Measurements from ENCODE around the gene IGFBPL1. TPM values are rescaled to one million over a fixed set of nuclear protein-coding genes. Genes with fewer than 3 reads are reported as not detected.

IGFBPL1 gene
- total RNA-seq, 1 experiment from 2014 or later, result 0.26 TPM

- no peak for DNase-seq (ENCODE audit: low read depth)
Measured at GRCh38 chr9:38432922-38433510, 8.8 kb upstream of the IGFBPL1 start.

- no peak for DNase-seq (ENCODE audit: low read depth)
Measured at GRCh38 chr9:38431116-38431515, 6.9 kb upstream of the IGFBPL1 start.

- no peak for DNase-seq (ENCODE audit: low read depth)
Measured at GRCh38 chr9:38428062-38428461, 3.8 kb upstream of the IGFBPL1 start.

- DNase-seq (ENCODE audit: low read depth), result no peak
Measured at GRCh38 chr9:38424918-38425317, 664 bp upstream of the IGFBPL1 start.

- no peak for DNase-seq (ENCODE audit: low read depth)
Measured at GRCh38 chr9:38423273-38423972, 831 bp downstream of the IGFBPL1 start.

GRCh38 chr9:38422555-38423260 is 1.5 kb downstream of the IGFBPL1 start:
- DNase-seq (ENCODE audit: low read depth), result no peak

- DNase-seq (ENCODE audit: low read depth), result no peak
Measured at GRCh38 chr9:38421498-38422211, 2.6 kb downstream of the IGFBPL1 start.

- DNase-seq (ENCODE audit: low read depth), result no peak
Measured at GRCh38 chr9:38419181-38419580, 5.1 kb downstream of the IGFBPL1 start.

GRCh38 chr9:38418366-38418765 is 5.9 kb downstream of the IGFBPL1 start:
- DNase-seq (ENCODE audit: low read depth), result no peak

GRCh38 chr9:38417003-38417945 is 7.0 kb downstream of the IGFBPL1 start:
- no peak for DNase-seq (ENCODE audit: low read depth)

- DNase-seq (ENCODE audit: low read depth), result no peak
Measured at GRCh38 chr9:38416461-38416860, 7.8 kb downstream of the IGFBPL1 start.

GRCh38 chr9:38415856-38416255 is 8.4 kb downstream of the IGFBPL1 start:
- DNase-seq (ENCODE audit: low read depth), result no peak

- DNase-seq (ENCODE audit: low read depth), result no peak
Measured at GRCh38 chr9:38414040-38414723, 10.1 kb downstream of the IGFBPL1 start.

- no peak for DNase-seq (ENCODE audit: low read depth)
Measured at GRCh38 chr9:38413283-38413682, 11.0 kb downstream of the IGFBPL1 start.

GRCh38 chr9:38412751-38413150 is 11.5 kb downstream of the IGFBPL1 start:
- no peak for DNase-seq (ENCODE audit: low read depth)

GRCh38 chr9:38408719-38409118 is 15.5 kb downstream of the IGFBPL1 start:
- DNase-seq (ENCODE audit: low read depth), result no peak

GRCh38 chr9:38406476-38407186 is 17.6 kb downstream of the IGFBPL1 start:
- DNase-seq (ENCODE audit: low read depth), result no peak

- DNase-seq (ENCODE audit: low read depth), result no peak
Measured at GRCh38 chr9:38405785-38406184, 18.5 kb downstream of the IGFBPL1 start.

- no peak for DNase-seq (ENCODE audit: low read depth)
Measured at GRCh38 chr9:38404314-38404713, 19.9 kb downstream of the IGFBPL1 start.

- DNase-seq (ENCODE audit: low read depth), result no peak
Measured at GRCh38 chr9:38401994-38402393, 22.3 kb downstream of the IGFBPL1 start.
